Astrocyte (in vitro differentiated cells and primary cell): ENCODE measurements around the gene APOBEC2. TPM values are rescaled to one million over a fixed set of nuclear protein-coding genes. Genes with fewer than 3 reads are reported as not detected.

ENCODE experiments used
- DNase-seq: peaks from one replicate; pipeline ENCODE4 v3.0.0-alpha.2; 2010; ENCODE audit warnings: low read depth
- FAIRE-seq: peaks from 2 replicates; lab custom pipeline; 2011; peaks lifted over from hg19 to GRCh38; lab: Jason Lieb, UNC
- H2AFZ ChIP-seq: 2 replicates; pipeline ENCODE4 v1.6.0; 2012; ENCODE audit warnings: low read depth, low read length, inconsistent platforms
- H3K27ac ChIP-seq: 2 replicates; pipeline ENCODE4 v1.5.1; 2011; ENCODE audit warnings: low read depth, low read length, inconsistent platforms
- H3K27me3 ChIP-seq: 2 replicates; pipeline ENCODE4 v1.6.0; 2011; ENCODE audit warnings: low read length, inconsistent platforms; ENCODE audit not compliant: insufficient read depth
- H3K36me3 ChIP-seq: 2 replicates; pipeline ENCODE4 v1.5.1; 2011; ENCODE audit warnings: low read length, inconsistent platforms; ENCODE audit not compliant: insufficient read depth
- H3K4me1 ChIP-seq: 2 replicates; pipeline ENCODE4 v1.5.1; 2011; ENCODE audit warnings: low read length, inconsistent platforms; ENCODE audit not compliant: insufficient read depth
- H3K4me2 ChIP-seq: 2 replicates; pipeline ENCODE4 v1.6.0; 2012; ENCODE audit warnings: low read length, inconsistent platforms
- H3K4me3 ChIP-seq: 2 replicates; pipeline ENCODE4 v1.5.1; 2011; ENCODE audit warnings: low read depth, mild to moderate bottlenecking, low read length, inconsistent platforms; ENCODE audit not compliant: insufficient read depth
- H3K79me2 ChIP-seq: 2 replicates; pipeline ENCODE4 v1.6.0; 2012; ENCODE audit warnings: mild to moderate bottlenecking, low read length, inconsistent platforms; ENCODE audit not compliant: insufficient read depth
- H3K9ac ChIP-seq: 2 replicates; pipeline ENCODE4 v1.6.0; 2012; ENCODE audit warnings: mild to moderate bottlenecking, low read length, inconsistent platforms
- H3K9me3 ChIP-seq: 2 replicates; pipeline ENCODE4 v1.5.1; 2012; ENCODE audit warnings: low read depth, mild to moderate bottlenecking, low read length, inconsistent platforms; ENCODE audit not compliant: insufficient read depth
- H4K20me1 ChIP-seq: 2 replicates; pipeline ENCODE4 v1.6.0; 2012; ENCODE audit warnings: low read length, inconsistent platforms; ENCODE audit not compliant: insufficient read depth
- H3K27ac Mint-ChIP-seq: one replicate; pipeline ENCODE4 v1.8.0; 2021; ENCODE audit warnings: mild to moderate bottlenecking, mixed read lengths; ENCODE audit not compliant: unreplicated experiment
- H3K27me3 Mint-ChIP-seq: one replicate; pipeline ENCODE4 v1.8.0; 2021; ENCODE audit warnings: low read depth, mixed read lengths; ENCODE audit not compliant: unreplicated experiment
- H3K36me3 Mint-ChIP-seq: one replicate; pipeline ENCODE4 v1.8.0; 2021; ENCODE audit warnings: low read depth, mixed read lengths; ENCODE audit not compliant: unreplicated experiment
- H3K4me1 Mint-ChIP-seq: one replicate; pipeline ENCODE4 v1.8.0; 2021; ENCODE audit warnings: low read depth, mixed read lengths; ENCODE audit not compliant: unreplicated experiment
- H3K4me3 Mint-ChIP-seq: one replicate; pipeline ENCODE4 v1.8.0; 2021; ENCODE audit warnings: mild to moderate bottlenecking, moderate library complexity, mixed read lengths; ENCODE audit not compliant: unreplicated experiment
- H3K9me3 Mint-ChIP-seq: one replicate; pipeline ENCODE4 v1.8.0; 2021; ENCODE audit warnings: mild to moderate bottlenecking, mixed read lengths; ENCODE audit not compliant: unreplicated experiment
- EZH2 ChIP-seq: IDR thresholded peaks from 2 replicates; pipeline ENCODE4 v1.6.1; 2012; ENCODE audit warnings: mild to moderate bottlenecking, low read length, inconsistent platforms; ENCODE audit not compliant: insufficient read depth
- total RNA-seq: library from RNA; stranded (reverse); gene quantifications from 2 replicates; pipeline ENCODE4 v1.2.1, GENCODE V29; 2021
- TF ChIP-seq, protein P1 (sequence below): IDR thresholded peaks from 2 replicates; pipeline ENCODE4 v1.5.1; 2011; ENCODE audit warnings: low read depth, mild to moderate bottlenecking, inconsistent platforms, low read length, moderate library complexity; ENCODE audit not compliant: insufficient read depth

The APOBEC2 gene
- total RNA-seq, 1 donor from 2014 or later: not detected

DNA sequence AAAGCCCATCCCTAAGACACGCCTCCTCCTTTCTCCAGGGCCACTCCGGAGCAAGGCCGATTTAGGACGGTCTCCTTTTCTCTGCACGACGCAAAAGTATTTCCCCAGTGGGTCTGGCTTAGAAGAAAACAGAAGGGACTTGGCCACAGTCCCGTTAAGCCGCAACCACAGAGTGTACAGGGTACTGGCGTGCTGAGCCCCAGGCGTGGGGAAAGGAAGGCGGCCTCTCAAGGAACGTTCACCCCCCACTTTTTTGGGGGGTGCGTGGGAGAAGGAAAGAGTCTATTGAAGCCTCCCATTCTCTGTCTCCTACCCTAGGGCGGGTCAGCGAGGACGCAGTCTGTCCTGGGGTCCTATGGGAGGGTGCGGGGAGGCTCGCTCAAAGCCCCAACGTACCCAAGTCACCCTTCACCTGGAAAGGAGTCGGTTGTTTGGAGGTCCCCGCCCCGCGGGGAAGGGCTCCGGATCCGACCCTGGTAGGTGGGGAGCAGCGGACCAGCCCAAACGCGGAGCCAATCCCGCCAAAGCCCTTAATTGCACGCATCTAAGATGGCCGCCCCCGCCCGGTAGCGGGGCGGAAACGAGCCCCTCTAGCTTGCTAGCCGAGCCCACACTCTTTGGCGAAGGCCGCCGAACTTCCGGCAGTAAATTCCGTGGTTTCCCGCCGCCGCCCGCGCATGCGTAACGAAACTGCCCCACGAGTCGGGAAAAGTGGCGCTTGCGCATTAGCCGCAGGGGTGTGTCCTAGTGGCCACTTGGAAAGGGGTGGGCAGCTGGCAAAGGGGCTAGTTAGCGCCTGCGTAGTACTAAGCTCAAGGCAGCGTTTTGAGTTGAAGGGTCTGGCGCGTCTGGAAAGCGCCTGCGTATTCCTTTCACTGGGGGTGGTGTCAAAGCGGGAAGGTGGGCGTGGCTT, 19.2 kb downstream of the APOBEC2 start, which contains the start of gene OARD1:
TSS of gene OARD1 (minus strand) at position 434 of the 913 bp plus-strand sequence. CDS start 722 bp downstream, outside the sequence.
- FAIRE-seq (no peak), DNase-seq (peak; percentile 96)
- Mint-ChIP-seq H3K36me3 (no peaks in the 10 kb centered on the region), H3K27me3 (no peaks in the 10 kb centered on the region), H3K9me3 (no peaks in the 10 kb centered on the region), H3K27ac (peak within 1 kb of the TSS; percentile 93), H3K4me3 (peak within 1 kb of the TSS; percentile 92), H3K4me1 (peaks cover 21% of the 10 kb centered on the region)
- peaks cover 9% of the 10 kb centered on the region for H3K4me1 ChIP-seq
- no peak for TF ChIP-seq EZH2
- TF ChIP-seq, protein P1, sequence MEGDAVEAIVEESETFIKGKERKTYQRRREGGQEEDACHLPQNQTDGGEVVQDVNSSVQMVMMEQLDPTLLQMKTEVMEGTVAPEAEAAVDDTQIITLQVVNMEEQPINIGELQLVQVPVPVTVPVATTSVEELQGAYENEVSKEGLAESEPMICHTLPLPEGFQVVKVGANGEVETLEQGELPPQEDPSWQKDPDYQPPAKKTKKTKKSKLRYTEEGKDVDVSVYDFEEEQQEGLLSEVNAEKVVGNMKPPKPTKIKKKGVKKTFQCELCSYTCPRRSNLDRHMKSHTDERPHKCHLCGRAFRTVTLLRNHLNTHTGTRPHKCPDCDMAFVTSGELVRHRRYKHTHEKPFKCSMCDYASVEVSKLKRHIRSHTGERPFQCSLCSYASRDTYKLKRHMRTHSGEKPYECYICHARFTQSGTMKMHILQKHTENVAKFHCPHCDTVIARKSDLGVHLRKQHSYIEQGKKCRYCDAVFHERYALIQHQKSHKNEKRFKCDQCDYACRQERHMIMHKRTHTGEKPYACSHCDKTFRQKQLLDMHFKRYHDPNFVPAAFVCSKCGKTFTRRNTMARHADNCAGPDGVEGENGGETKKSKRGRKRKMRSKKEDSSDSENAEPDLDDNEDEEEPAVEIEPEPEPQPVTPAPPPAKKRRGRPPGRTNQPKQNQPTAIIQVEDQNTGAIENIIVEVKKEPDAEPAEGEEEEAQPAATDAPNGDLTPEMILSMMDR: no peak
- peak within 1 kb of the TSS; percentile 99 for H3K9ac ChIP-seq
- H2AFZ ChIP-seq: peak within 1 kb of the TSS; percentile 87
- peaks cover 8% of the 10 kb centered on the region for H3K36me3 ChIP-seq
- no peaks in the 10 kb centered on the region for H3K27me3 ChIP-seq
- H3K79me2 ChIP-seq: peaks cover 41% of the 10 kb centered on the region
- H3K4me2 ChIP-seq: peak within 1 kb of the TSS; percentile 99
- peak within 1 kb of the TSS; percentile 90 for H3K4me3 ChIP-seq
- H4K20me1 ChIP-seq: peaks cover 30% of the 10 kb centered on the region
- peak within 1 kb of the TSS; percentile 95 for H3K27ac ChIP-seq
- H3K9me3 ChIP-seq: no peaks in the 10 kb centered on the region

DNA sequence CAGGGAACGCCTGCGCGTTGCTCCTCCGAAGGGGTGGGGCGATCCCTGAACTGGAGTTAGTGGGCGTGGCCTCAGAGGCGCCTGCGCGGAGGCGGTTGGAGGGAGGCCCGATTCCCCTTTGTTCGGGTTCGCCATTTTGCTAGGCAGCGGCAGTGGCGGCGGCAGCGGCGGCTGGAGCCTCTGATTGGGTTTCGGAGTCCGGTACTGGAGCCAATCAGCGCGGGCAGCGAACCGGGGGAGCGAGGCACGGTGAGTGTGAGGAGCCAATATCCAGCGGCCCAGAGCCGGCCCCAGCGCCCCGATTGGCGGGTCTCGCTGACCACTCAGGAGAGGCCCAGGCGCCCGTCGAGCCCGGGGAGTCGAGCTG, 19.8 kb downstream of the APOBEC2 start, which contains the start of gene NFYA:
TSS of gene NFYA (plus strand) at position 139 of the 367 bp plus-strand sequence. CDS start 6,116 bp downstream, outside the sequence.
- Histone ChIP-seq H3K4me3 (peak within 1 kb of the TSS; percentile 90), H3K79me2 (peaks cover 47% of the 10 kb centered on the region), H3K9me3 (no peaks in the 10 kb centered on the region), H4K20me1 (peaks cover 35% of the 10 kb centered on the region), H3K9ac (peak within 1 kb of the TSS; percentile 99), H3K36me3 (peaks cover 8% of the 10 kb centered on the region), H2AFZ (peak within 1 kb of the TSS; percentile 87), H3K4me1 (peaks cover 9% of the 10 kb centered on the region), H3K4me2 (peak within 1 kb of the TSS; percentile 99), H3K27me3 (no peaks in the 10 kb centered on the region), H3K27ac (peak within 1 kb of the TSS; percentile 95)
- DNase-seq (peak; percentile 98), FAIRE-seq (peak; percentile 94)
- no peaks in the 10 kb centered on the region for H3K9me3 Mint-ChIP-seq
- TF ChIP-seq, protein P1: no peak
- peak; percentile 61 for TF ChIP-seq EZH2
- H3K4me1 Mint-ChIP-seq: peaks cover 21% of the 10 kb centered on the region
- no peaks in the 10 kb centered on the region for H3K36me3 Mint-ChIP-seq
- peak within 1 kb of the TSS; percentile 92 for H3K4me3 Mint-ChIP-seq
- H3K27ac Mint-ChIP-seq: peak within 1 kb of the TSS; percentile 95
- H3K27me3 Mint-ChIP-seq: no peaks in the 10 kb centered on the region
